ENCODE results near the gene LRCH4.
"Not testable (repeated sequence)": the region's sequence is repeated elsewhere in the genome, so short reads cannot be mapped to it uniquely, and the experiment has no call there.

LRCH4 gene

GRCh38 chr7:100544967-100545359 lies 41.0 kb downstream of the LRCH4 start:
- no peak for DNase-seq (ENCODE audit: low read depth)

GRCh38 chr7:100544386-100544785 lies 41.5 kb downstream of the LRCH4 start:
- no peak for DNase-seq (ENCODE audit: low read depth)

- DNase-seq (ENCODE audit: low read depth), result no peak
These were observed 42.3 kb downstream of the LRCH4 start for GRCh38 chr7:100543586-100543985.

GRCh38 chr7:100541309-100541708 lies 44.6 kb downstream of the LRCH4 start:
- not testable (repeated sequence) for DNase-seq (ENCODE audit: low read depth)

- no peak for DNase-seq (ENCODE audit: low read depth)
These were observed 45.7 kb downstream of the LRCH4 start for GRCh38 chr7:100540073-100540723.

GRCh38 chr7:100539436-100540006 lies 46.4 kb downstream of the LRCH4 start:
- DNase-seq (ENCODE audit: low read depth), result no peak

- peak; percentile 96 for DNase-seq (ENCODE audit: low read depth)
These were observed 47.1 kb downstream of the LRCH4 start, which contains the start of gene AGFG2 for GRCh38 chr7:100538654-100539435. TSS of gene AGFG2 (plus strand) at chr7:100539203. CDS start at chr7:100539347, 144 bp downstream.

- DNase-seq (ENCODE audit: low read depth), result no peak
These were observed 47.6 kb downstream of the LRCH4 start for GRCh38 chr7:100538348-100538653.

- not testable (repeated sequence) for DNase-seq (ENCODE audit: low read depth)
These were observed 49.2 kb downstream of the LRCH4 start for GRCh38 chr7:100536695-100537094.

GRCh38 chr7:100535982-100536381 lies 49.9 kb downstream of the LRCH4 start:
- DNase-seq (ENCODE audit: low read depth), result not testable (repeated sequence)

GRCh38 chr7:100532165-100533022 lies 53.5 kb downstream of the LRCH4 start:
- DNase-seq (ENCODE audit: low read depth), result no peak

GRCh38 chr7:100528108-100528866 lies 57.6 kb downstream of the LRCH4 start:
- not testable (repeated sequence) for DNase-seq (ENCODE audit: low read depth)

Data from GM04503 (cell line).